Coronary artery (tissue), 2 donors: ENCODE measurements around the gene EHD1.

Source experiments
- DNase-seq: peaks from one replicate; pipeline ENCODE4 v3.0.0-alpha.2; 2017; ENCODE audit warnings: low spot score
- H3K27ac ChIP-seq, 2 donors: fragments of 200-600 bp; sonication (generic); one replicate each; pipeline ENCODE4 v1.5.1; 2016 to 2019
- H3K4me3 ChIP-seq: fragments of 200-600 bp; sonication (generic); 2 replicates; pipeline ENCODE4 v1.5.1; 2016; ENCODE audit warnings: mild to moderate bottlenecking, moderate library complexity
- TF ChIP-seq, protein P1 (sequence below): fragments of 200-600 bp; sonication (generic); IDR thresholded peaks from one replicate; pipeline ENCODE4 v1.5.1; 2019; ENCODE audit warnings: antibody characterized with exemption

Gene EHD1

DNA sequence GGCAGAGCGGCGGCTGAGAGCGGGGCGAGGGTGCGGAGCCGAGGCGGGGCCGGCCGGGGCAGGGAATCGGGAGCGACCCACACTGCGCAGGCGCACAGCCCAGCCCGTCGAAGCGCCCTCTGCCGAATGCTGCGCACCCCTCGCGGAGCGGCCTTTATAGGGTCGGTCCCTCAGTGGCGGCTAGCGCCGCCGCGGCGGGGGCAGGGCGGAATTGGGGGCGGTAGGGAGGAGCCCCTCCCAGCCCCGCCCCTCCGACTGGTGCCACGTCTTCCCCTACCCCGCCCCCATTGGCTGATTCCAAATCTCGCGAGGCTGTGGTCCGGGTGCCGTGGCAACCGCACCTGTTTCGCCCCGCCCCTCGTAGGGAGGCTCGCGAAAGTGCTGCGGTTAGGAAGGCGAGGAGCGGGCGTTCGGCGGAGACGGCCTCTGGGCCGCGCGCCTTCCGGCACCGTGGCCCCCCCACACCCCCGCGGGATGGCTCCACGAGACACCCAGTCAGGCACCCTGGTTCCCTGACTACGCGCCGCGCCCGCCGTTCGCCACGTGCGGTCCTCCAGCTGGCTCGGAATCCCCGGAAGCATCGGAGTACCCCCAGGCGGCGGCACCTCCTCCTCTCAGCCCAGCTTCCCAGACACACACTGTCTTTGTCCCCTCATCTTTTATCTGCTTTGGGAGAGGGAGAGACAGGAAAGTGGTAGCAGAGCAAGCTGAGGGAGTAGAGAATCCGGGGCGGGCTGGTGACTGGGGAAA, at the start of gene EHD1:
TSS of gene EHD1 (minus strand) at position 128 of the 750 bp plus-strand sequence. CDS start 157 bp downstream, outside the sequence.
- peak; percentile 99 for DNase-seq
- peak within 1 kb of the TSS; percentile 94 to 98 for H3K27ac ChIP-seq
- peak within 1 kb of the TSS; percentile 95 for H3K4me3 ChIP-seq
- TF ChIP-seq, protein P1, sequence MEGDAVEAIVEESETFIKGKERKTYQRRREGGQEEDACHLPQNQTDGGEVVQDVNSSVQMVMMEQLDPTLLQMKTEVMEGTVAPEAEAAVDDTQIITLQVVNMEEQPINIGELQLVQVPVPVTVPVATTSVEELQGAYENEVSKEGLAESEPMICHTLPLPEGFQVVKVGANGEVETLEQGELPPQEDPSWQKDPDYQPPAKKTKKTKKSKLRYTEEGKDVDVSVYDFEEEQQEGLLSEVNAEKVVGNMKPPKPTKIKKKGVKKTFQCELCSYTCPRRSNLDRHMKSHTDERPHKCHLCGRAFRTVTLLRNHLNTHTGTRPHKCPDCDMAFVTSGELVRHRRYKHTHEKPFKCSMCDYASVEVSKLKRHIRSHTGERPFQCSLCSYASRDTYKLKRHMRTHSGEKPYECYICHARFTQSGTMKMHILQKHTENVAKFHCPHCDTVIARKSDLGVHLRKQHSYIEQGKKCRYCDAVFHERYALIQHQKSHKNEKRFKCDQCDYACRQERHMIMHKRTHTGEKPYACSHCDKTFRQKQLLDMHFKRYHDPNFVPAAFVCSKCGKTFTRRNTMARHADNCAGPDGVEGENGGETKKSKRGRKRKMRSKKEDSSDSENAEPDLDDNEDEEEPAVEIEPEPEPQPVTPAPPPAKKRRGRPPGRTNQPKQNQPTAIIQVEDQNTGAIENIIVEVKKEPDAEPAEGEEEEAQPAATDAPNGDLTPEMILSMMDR, result peak; percentile 21

DNA sequence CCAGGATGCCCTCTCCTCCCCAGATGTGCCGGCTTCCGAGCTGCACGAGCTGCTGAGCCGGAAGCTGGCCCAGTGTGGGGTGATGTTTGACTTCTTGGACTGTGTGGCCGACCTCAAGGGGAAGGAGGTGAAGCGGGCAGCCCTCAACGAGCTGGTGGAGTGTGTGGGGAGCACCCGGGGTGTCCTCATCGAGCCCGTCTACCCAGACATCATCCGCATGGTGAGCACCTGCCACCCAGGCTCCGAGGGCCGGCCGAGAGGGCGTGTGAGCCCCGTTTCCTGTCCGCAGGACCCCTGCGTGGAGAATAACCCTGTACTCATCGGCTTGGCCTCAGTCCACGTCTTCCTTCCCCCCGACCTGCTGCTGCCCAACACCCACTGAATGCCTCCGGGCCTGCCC, 48.3 kb upstream of the EHD1 start:
- DNase-seq, result no peak
- TF ChIP-seq, protein P1, result no peak
- Histone ChIP-seq H3K27ac (no peak overlapping the region), H3K4me3 (no peak overlapping the region)

DNA sequence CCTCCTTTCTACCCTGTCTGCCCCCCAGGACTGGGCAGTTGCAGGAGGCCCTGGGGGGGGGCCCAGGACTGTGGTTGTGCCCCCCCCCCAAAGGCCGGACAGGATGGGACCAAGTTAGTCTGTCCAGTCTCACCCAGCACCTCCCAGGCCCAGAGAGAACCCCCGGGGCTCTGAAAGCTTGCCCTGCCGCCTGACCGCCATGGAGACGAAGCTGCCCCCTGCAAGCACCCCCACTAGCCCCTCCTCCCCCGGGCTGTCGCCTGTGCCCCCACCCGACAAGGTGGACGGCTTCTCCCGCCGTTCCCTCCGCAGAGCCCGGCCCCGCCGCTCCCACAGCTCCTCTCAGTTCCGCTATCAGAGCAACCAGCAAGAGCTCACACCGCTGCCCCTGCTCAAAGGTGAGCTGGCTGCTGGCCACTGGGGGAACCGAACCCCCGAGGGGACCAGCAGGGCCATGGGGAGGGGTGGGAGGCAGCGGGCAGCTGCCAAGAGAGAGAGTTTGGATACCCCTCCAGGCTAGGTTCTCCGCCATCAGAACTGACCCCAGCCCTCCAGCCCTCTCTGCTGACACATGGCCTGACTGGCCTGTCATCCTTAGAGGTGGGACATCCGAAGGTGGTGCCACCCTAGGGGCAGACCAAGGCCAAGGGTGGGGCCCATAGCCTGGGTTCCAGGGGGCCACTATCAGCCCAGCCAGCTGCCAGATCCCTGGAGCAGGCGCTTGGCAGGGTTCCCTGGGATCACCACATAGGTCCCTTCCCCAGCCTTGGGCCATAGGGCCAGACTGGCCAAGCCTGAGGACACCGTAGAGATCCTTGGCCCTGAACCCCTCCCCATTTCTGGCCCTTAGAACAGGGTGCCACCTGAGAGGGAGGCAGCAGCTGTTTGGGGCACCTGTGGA, 47.4 kb upstream of the EHD1 start:
- Histone ChIP-seq H3K27ac (peak overlapping the region in 1 of 2 donors; percentile 97), H3K4me3 (peak overlapping the region; percentile 98)
- DNase-seq, result no peak
- TF ChIP-seq, protein P1, result no peak

DNA sequence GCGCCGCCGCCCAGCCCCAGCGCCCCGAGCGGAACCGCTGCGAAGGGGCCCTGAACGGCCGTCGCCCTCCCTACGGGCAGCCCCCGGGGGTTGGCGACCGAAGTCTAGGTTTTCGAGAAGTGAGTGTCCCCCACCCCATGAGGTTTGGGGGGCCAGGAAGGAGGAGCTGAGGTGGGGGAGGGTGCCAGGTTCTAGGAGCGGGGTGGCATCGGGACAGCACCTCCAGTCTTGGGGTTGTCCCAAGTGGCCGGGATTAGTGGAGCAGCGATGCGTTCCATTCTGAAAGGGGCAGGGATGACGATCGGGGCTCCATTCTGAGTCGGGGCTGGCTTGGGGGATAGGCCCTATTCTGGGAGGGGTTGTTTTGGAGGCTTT, 46.5 kb upstream of the EHD1 start:
- Histone ChIP-seq H3K4me3 (peak overlapping the region; percentile 98), H3K27ac (peak overlapping the region; percentile 94 to 97)
- DNase-seq, result no peak
- TF ChIP-seq, protein P1, result no peak

DNA sequence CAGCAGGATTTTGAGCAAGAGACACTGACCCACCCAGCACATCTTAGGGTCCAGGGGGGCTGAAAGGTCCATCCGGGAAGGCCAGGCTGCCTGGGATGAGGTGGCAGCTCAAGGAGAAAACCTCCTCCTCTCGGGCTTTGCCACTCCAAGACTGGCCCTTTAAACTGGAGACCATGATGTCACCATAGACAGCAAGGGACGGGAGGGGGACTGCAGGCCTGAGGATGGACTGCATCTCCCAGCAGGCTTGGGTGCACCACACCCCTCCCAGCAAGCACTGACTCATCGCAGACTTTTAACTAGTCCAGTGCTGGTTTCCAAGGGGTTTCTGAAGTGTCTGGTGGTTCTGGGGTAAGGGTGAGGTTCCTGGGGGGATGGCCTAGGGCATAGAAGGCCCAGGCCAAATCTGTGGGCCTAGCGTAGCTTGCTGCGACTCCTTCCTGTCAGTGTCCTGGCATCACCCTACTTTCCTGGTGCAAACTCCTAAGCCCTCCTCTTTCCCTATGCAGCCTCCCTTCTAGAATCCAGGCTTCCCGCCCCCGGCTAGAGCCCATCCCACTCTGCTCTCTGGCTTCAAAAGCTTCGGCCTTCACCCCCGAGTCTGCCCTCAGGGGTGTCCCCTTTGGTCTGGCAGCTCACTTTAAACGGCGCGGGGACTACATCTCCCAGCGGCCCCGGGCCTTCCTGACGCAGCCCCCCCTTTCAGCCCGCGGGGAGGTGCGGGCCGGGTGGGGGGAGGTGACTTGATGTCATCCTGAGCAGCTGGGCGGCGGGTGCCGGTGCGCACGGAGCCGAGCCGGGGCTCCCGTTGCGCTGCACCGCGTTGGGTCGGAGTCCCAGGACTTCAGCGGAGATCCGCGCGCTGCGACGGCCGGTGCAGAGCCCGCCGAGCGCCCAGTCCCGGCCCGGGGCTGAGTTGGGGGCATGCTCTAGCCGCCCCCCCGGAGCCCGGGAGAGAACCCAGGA, 45.8 kb upstream of the EHD1 start, which contains the start of gene PPP2R5B:
TSS of gene PPP2R5B (plus strand) at position 746 of the 966 bp plus-strand sequence. CDS start 1,046 bp downstream, outside the sequence.
- peak within 1 kb of the TSS; percentile 94 to 97 for H3K27ac ChIP-seq
- peak; percentile 97 for DNase-seq
- TF ChIP-seq, protein P1, result no peak

DNA sequence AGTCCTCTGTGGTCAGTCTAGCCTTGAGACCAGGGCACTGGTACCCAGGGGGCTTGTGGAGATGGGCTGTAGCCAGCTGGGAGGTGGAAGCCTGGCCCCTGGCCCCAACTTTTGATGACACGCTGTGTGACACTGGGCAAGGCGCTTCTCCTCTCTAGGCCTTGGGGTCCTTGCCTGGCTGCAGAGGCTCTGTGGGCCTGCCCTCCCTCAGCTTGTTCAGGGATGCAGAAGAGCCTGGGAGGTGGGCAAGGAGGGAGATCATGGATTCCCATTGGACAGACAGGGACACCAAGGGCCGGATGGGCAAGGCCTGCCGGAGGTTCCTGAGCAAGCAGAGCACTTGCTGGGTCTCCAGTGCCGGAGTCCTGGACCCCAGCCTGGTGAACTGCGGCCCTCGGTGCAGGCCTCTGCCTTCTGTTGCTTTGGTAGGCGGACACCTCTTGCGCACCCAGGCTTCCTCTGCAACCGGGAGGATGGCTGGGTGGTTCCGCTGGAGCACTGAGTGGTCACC, 44.8 kb upstream of the EHD1 start:
- Histone ChIP-seq H3K27ac (peak overlapping the region in 1 of 2 donors; percentile 94), H3K4me3 (peak overlapping the region; percentile 98)
- TF ChIP-seq, protein P1, result no peak
- no peak for DNase-seq

More for the DNA sequence above, 45.8 kb upstream of the EHD1 start, which contains the start of gene PPP2R5B:
- peak within 1 kb of the TSS; percentile 98 for H3K4me3 ChIP-seq
